ENCODE data around the gene WBP1. TPM values are rescaled to one million over a fixed set of nuclear protein-coding genes. Genes with fewer than 3 reads are reported as not detected.
"Not testable (repeated sequence)": the region's sequence is repeated elsewhere in the genome, so short reads cannot be mapped to it uniquely, and the experiment has no call there.

The WBP1 gene
- total and polyA plus RNA-seq, 2 donors (not counting 3 experiments of a cell fraction or from before 2014, with no cell fraction given) = 50.5 to 209 TPM

GRCh38 chr2:74464406-74464805 lies 6.2 kb downstream of the WBP1 start:
- Histone ChIP-seq H2AFZ (ENCODE audit: low read depth, low read length) (peak overlapping the region; percentile 65), H3K79me2 (ENCODE audit: control insufficient read depth, insufficient read depth, low read length) (peaks cover 14% of the 10 kb centered on the region), H4K20me1 (replicated peaks; ENCODE audit: control insufficient read depth, extremely low read depth, insufficient read depth, low read length) (no peaks in the 10 kb centered on the region), H3K9me1 (replicated peaks; ENCODE audit: control insufficient read depth, extremely low read depth, insufficient read depth, low read length) (no peaks in the 10 kb centered on the region), H3K9me3 (replicated peaks; ENCODE audit: control insufficient read depth, insufficient read depth, low read length) (no peaks in the 10 kb centered on the region), H3K4me2 (ENCODE audit: insufficient read depth, low read length) (peak overlapping the region; percentile 81), H3K27me3 (ENCODE audit: control insufficient read depth in 2 of 2, insufficient read depth in 2 of 2, low read length in 2 of 2) (no peaks in the 10 kb centered on the region), H3K27ac (ENCODE audit: insufficient read depth, low read depth, low read length) (no peak overlapping the region), H3K4me1 (ENCODE audit: control insufficient read depth, extremely low read depth, insufficient read depth, low read length) (peaks cover 10% of the 10 kb centered on the region), H3K4me3 (replicated peaks in 1 of 3; ENCODE audit: insufficient read depth in 1 of 3, low read depth in 1 of 3, low read length in 3 of 3) (peak overlapping the region; percentile 44 to 86 (median 69)), H3K9ac (replicated peaks; ENCODE audit: extremely low read depth, insufficient read depth, low read length) (peak overlapping the region; percentile 29), H3K36me3 (ENCODE audit: control insufficient read depth in 2 of 2, extremely low read depth in 1 of 2, insufficient read depth in 2 of 2, low read length in 2 of 2) (peaks cover 0 to 12% of the 10 kb centered on the region in 2 experiments)
- dilution Hi-C loops (cut with MboI; ENCODE audit: extremely low pct_ligation_motif_present, low sequenced_read_pairs) (no loop called here), intact Hi-C loops (cut with micrococcal nuclease) (no loop called here)
- no TSS peak for BruUV-seq (replicated peaks)
- FAIRE-seq (no peak), DNase-seq (ENCODE audit: low read depth, low spot score) (peak; percentile 27)
- ChIA-PET POLR2A (no interaction called here), CTCF (interaction anchor here (1.0 to 1.7 kb wide), 5 partner anchors 10 to 124 kb away, joined by 3 to 5 read pairs (median 3); no protein-coding TSS in a partner anchor)
- TF ChIP-seq POLR2AphosphoS5 (IDR thresholded peaks at IDR 0.05; ENCODE audit: insufficient read depth, low read depth, low read length) (no peak), CTCF (IDR thresholded peaks at IDR 0.05; ENCODE audit: extremely low read depth in 1 of 2, insufficient read depth in 1 of 2, low read depth in 1 of 2, low read length in 2 of 2) (no peak), FOS (IDR thresholded peaks at IDR 0.05; ENCODE audit: borderline replicate concordance, insufficient read depth, low read length) (no peak), MYC (IDR thresholded peaks at IDR 0.05; ENCODE audit: low read depth, low read length) (no peak), EZH2 (IDR thresholded peaks at IDR 0.05; ENCODE audit: borderline replicate concordance, low read depth, low read length, severe bottlenecking) (no peak), POLR2A (IDR thresholded peaks at IDR 0.05; ENCODE audit: low read depth, low read length) (no peak), MAX (IDR thresholded peaks at IDR 0.05; ENCODE audit: insufficient read depth, insufficient read length) (no peak), GATA2 (IDR thresholded peaks at IDR 0.05; ENCODE audit: insufficient read depth, insufficient read length, low read depth, low read length) (no peak), JUN (IDR thresholded peaks at IDR 0.05; ENCODE audit: borderline replicate concordance, insufficient read depth, insufficient read length, low read depth) (no peak)

- dilution Hi-C loops (cut with MboI; ENCODE audit: extremely low pct_ligation_motif_present, low sequenced_read_pairs); DNase-seq (ENCODE audit: low read depth, low spot score); FAIRE-seq; H3K36me3 ChIP-seq (ENCODE audit: control insufficient read depth in 2 of 2, extremely low read depth in 1 of 2, insufficient read depth in 2 of 2, low read length in 2 of 2); H4K20me1 ChIP-seq (replicated peaks; ENCODE audit: control insufficient read depth, extremely low read depth, insufficient read depth, low read length); H3K9me1 ChIP-seq (replicated peaks; ENCODE audit: control insufficient read depth, extremely low read depth, insufficient read depth, low read length); H3K79me2 ChIP-seq (ENCODE audit: control insufficient read depth, insufficient read depth, low read length); POLR2A ChIA-PET; intact Hi-C loops (cut with micrococcal nuclease); H3K4me2 ChIP-seq (ENCODE audit: insufficient read depth, low read length); H3K27me3 ChIP-seq (ENCODE audit: control insufficient read depth in 2 of 2, insufficient read depth in 2 of 2, low read length in 2 of 2); H3K9me3 ChIP-seq (replicated peaks; ENCODE audit: control insufficient read depth, insufficient read depth, low read length); H2AFZ ChIP-seq (ENCODE audit: low read depth, low read length); H3K4me3 ChIP-seq (replicated peaks in 1 of 3; ENCODE audit: insufficient read depth in 1 of 3, low read depth in 1 of 3, low read length in 3 of 3); H3K27ac ChIP-seq (ENCODE audit: insufficient read depth, low read depth, low read length); H3K9ac ChIP-seq (replicated peaks; ENCODE audit: extremely low read depth, insufficient read depth, low read length); BruUV-seq (replicated peaks): not testable (repeated sequence)
- peaks cover 17% of the 10 kb centered on the region for H3K4me1 ChIP-seq (ENCODE audit: control insufficient read depth, extremely low read depth, insufficient read depth, low read length)
- CTCF ChIA-PET = interaction anchor here (1.2 kb wide), 1 partner anchor 62 kb away, joined by 5 read pairs; no protein-coding TSS in a partner anchor
Measured at GRCh38 chr2:74470742-74471141, 12.5 kb downstream of the WBP1 start.

Data from endothelial cell of umbilical vein (primary cell).